ENCODE data around the gene SLC12A8.

SLC12A8 gene

DNA sequence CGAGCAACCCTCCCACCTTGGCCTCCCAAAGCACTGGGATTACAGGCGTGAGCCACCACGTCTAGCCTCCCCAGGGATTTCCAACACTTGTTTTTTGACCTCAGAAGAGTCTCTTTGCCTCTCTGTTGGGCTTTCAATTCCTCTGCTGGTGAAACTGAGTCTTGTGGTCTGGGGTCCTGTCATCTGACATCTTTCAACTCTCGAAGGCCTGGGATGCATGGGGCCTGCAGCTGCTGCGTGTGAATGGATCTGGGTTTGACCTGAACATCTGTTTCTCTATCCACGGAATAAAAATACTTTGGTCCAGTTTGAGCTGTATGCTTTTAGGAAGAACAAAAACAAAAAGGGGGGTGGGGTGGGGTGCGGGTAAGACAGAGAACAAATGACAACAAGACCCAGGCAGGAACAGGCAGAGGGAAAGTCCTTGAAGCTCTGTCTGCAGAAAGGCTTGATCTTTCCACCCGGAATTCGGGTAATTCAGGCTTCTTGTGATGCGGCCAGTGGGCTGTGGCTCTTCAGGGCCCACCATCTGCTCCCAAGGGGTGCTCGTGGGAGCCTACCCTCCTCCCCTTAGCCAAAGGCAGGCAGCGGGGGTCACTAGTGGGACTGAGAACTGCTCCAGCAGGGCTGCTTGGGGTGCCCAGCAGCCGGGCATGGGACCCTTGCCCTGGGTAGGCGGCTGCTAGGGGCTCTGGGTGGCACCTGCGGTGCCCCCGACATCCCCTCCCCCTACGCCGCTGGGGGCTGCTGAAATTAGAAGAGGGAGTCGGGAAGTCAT, 71.5 kb downstream of the SLC12A8 start:
- peak; percentile 73 for DNase-seq (ENCODE audit: low spot score)
- Histone ChIP-seq H3K27ac (peak overlapping the region; percentile 48 to 73), H3K4me3 (peak overlapping the region; percentile 65)
- TF ChIP-seq, protein P1, sequence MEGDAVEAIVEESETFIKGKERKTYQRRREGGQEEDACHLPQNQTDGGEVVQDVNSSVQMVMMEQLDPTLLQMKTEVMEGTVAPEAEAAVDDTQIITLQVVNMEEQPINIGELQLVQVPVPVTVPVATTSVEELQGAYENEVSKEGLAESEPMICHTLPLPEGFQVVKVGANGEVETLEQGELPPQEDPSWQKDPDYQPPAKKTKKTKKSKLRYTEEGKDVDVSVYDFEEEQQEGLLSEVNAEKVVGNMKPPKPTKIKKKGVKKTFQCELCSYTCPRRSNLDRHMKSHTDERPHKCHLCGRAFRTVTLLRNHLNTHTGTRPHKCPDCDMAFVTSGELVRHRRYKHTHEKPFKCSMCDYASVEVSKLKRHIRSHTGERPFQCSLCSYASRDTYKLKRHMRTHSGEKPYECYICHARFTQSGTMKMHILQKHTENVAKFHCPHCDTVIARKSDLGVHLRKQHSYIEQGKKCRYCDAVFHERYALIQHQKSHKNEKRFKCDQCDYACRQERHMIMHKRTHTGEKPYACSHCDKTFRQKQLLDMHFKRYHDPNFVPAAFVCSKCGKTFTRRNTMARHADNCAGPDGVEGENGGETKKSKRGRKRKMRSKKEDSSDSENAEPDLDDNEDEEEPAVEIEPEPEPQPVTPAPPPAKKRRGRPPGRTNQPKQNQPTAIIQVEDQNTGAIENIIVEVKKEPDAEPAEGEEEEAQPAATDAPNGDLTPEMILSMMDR (IDR thresholded peaks at IDR 0.05): no peak

DNA sequence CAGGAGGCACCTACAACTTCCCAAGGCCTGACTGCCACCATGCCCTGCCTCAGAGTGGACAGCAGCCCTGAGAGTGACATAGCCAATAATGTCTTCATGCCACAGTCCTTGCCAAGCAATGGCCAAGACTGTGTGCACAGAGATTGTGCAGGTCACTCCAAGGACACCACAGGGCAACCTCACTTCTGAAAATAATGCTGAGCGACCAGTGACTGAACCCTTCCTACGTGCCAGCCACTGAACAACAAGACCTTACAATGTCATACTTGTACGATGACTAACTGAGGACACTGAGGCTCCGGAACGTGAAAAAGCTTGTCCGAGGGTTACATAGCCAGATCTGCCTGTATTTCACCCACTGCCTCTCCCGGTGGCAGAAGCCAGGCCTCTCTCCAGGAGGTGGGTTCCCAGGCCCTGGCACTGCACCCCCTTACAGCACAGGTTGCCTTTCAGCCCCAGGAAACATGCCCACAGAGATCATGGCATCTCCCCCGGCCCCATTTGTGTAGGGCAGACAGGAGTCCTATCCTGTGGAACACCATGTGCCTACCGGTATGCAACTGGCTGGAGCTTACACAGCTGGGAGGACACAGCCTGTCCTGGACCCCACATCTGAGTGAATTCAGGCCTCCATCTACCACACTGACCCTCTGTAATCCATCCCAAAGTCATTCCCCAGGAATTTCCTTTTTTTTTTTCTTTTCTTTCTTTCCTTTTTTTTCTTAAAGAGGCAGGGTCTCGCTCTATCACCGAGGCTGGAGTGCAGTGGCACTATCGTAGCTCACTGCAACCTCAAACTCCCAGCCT, 72.3 kb downstream of the SLC12A8 start:
- H3K27ac ChIP-seq: peak overlapping the region; percentile 35 to 73
- TF ChIP-seq, protein P1 (IDR thresholded peaks at IDR 0.05): no peak
- no peak overlapping the region for H3K4me3 ChIP-seq
- peak; percentile 77 for DNase-seq (ENCODE audit: low spot score)

DNA sequence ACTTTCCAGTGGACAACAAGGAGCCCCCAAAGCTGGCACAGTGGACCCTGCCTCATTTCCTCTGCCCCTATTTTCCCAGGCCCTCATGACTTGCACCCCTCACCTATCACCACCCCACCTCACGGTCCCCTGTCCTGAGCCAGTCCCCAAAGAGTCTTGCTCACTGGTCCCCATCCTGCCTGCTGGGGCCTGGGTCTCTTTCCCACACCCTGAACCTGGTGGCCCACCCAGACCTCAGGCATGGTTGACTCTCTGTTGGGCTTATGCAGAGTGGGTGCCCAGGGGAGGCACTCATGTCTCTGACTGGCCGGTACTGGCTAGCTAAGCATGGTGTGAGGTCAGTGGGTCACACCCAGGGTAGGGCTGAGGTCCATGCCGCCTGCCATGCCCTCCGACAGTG, 73.2 kb downstream of the SLC12A8 start:
- no peak overlapping the region for H3K4me3 ChIP-seq
- H3K27ac ChIP-seq: peak overlapping the region; percentile 2 to 73
- TF ChIP-seq, protein P1 (IDR thresholded peaks at IDR 0.05): no peak
- peak; percentile 54 for DNase-seq (ENCODE audit: low spot score)

DNA sequence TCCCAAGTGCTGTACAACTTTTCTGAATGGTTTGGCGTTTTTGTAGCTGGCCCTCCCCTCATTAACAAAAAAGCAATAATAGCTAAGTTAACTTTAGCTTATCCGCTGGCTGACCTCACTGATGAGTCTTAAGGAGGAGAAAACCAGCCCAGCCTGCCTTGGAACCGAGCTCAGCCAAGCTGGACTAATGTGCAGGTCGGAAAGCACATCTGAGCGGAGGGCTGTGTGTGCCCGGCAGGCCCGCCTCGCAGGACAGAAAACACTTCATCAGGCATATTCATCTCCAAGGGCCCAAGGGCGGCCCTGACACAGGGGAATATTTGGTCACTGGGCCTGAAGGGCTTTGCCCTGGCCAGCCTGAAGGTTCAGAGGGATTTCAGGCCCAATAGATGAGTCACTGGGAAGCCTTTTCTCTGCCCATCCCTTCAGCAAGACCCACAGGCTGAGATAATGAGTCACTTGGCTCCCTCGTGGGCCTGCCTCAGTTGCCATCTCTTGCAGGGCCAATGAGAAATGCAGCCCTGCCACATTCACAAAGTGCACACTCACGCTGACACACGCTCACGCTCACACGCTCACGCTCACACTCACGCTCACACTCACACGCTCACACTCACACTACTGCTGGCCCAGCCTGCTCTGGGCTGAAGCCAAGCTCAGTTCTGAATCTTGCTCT, 75.1 kb downstream of the SLC12A8 start:
- DNase-seq (ENCODE audit: low spot score): peak; percentile 72
- TF ChIP-seq, protein P1 (IDR thresholded peaks at IDR 0.05): no peak
- no peak overlapping the region for H3K4me3 ChIP-seq
- peak overlapping the region in 1 of 2 donors; percentile 9 for H3K27ac ChIP-seq

DNA sequence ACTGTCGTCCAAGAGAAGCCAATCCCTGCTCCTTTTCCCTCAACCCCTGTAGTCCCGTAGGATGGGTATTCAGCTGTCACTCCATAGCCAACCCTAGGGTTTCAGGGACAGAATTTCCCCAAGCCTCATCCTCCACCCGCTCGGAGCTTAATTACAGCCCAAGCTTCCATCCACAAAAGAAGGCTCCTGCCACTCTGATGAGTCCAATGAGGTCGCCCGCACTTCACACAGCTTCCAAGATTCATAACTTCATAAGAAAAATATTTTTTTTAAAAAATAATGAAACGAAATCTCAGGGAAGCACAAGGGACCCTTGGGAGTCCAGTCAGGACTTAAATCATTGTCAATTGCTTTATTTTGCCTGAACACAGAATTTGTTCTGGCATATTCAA, 75.6 kb downstream of the SLC12A8 start:
- H3K4me3 ChIP-seq: no peak overlapping the region
- TF ChIP-seq, protein P1 (IDR thresholded peaks at IDR 0.05): no peak
- peak overlapping the region in 1 of 2 donors; percentile 56 for H3K27ac ChIP-seq
- no peak for DNase-seq (ENCODE audit: low spot score)

DNA sequence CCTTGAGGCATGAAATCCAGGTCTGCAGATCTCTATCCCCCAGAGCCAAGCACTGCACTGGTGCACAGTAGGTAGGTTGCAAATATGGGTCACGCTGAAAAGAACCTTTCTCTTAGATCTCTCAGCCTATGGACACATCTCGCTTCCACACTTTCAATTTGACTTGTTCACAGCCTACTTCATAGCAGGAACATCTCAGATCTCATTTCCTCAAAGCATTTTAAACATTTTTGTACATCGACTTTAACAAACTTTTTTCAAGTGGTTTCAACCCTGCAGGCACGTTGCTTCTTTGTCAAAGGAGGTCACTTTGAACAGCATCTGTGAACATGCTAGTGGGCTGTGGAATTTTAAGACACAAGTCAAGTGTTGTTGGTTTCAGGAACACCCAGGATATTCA, 76.0 kb downstream of the SLC12A8 start:
- Histone ChIP-seq H3K4me3 (no peak overlapping the region), H3K27ac (peak overlapping the region in 1 of 2 donors; percentile 56)
- no peak for DNase-seq (ENCODE audit: low spot score)
- TF ChIP-seq, protein P1 (IDR thresholded peaks at IDR 0.05): no peak

Data from coronary artery (tissue), 2 donors.